GM20431 (cell line): ENCODE measurements around the gene MN1.

Experiments
- in situ Hi-C: fragments of 300-500 bp; cut with MseI, MboI; formaldehyde crosslinking; loops from one replicate; pipeline ENCODE4 v1.15.0; 2020; ENCODE audit warnings: low sequenced_read_pairs; ENCODE audit not compliant: unreplicated experiment

MN1 gene

DNA sequence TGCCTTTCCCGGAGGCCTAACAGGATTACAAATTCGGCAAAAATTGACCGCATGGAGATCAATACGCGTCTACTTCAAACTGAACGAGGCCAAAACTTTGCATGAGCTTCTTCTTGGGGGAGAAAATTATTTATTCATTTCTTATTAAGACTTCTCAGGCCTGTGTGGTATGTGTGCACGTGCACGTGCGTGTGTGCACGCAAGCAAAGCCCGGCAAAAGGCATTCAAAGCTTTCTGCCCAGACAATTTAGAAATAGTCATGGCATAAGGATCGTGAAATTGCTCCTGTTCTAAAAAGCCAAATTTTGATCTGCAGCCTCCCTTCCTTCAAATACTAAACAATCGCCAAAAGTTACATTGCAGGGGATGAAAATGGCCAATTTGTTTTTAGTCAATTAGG lies 14.6 kb downstream of the MN1 start:
- in situ Hi-C loops, result no loop called here

DNA sequence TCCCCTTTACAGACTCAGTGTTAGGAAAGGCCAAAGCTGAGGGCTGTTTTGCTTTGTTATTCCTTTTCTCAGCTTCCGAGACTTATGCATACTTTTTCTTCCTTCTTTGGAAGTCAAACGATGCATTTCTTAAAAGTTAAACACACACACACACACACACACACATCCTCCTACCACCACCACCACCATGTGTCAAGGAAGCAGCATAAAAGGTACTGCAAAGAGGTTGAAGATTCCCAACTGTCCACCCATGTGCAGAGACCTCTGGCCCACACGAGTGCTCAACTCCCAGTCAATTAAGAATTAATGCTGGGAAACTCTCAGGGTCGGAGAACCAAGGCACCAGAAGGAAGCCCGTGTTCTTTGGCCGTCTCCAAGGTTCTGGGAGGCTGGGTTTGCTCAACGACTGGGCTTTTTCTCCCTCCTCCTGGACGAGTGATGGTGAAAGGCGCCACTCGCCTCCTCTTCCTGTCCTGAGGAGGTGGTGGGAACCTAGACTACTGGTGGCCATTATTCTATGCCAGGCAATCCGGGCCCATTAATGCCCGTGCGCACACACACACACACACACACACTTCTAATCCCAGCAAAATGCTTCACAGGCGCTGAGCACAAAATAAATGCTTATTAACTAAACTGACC lies 15.1 kb downstream of the MN1 start:
- in situ Hi-C loops, result no loop called here

GRCh38 chr22:27785831-27786230 lies 15.7 kb downstream of the MN1 start:
- in situ Hi-C loops, result no loop called here

DNA sequence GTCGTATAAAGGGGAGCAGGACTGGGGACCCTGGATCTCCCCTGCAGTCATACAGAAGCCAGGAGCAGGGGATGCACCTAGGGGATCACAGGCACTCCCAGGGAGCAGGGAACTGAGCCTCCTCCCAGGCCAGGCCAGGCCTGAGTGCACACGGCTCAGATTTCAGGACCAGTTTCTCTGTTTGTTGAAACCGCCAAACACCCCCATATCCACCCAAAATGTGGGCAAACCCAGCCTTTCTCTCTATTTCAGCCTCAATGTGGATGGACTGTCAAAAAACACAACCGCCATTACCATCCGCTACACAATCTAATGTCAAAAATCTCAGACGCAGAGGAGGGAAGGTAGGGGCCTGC lies 17.5 kb downstream of the MN1 start:
- in situ Hi-C loops, result no loop called here

- in situ Hi-C loops, result no loop called here
These were observed 18.0 kb downstream of the MN1 start for GRCh38 chr22:27783436-27784119.

DNA sequence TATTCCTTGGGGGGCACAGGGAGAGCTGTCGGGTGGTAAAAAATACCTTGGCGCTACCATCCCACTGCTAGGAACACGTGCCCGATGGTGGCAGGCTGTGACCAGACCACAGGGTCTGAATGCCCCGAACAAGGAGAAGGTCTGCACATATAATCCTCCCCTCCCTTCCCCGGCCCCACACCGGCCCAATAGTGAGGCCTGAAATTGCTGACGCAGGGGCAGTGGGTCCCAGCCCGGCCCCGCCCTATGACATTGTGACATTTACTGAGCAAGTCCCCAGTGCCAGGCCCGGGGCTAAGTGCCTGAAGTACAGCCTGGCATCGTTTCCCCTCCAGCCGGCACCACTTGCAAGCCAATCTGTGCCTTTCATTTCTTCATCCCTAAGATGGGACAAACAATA lies 19.5 kb downstream of the MN1 start:
- in situ Hi-C loops, result no loop called here

DNA sequence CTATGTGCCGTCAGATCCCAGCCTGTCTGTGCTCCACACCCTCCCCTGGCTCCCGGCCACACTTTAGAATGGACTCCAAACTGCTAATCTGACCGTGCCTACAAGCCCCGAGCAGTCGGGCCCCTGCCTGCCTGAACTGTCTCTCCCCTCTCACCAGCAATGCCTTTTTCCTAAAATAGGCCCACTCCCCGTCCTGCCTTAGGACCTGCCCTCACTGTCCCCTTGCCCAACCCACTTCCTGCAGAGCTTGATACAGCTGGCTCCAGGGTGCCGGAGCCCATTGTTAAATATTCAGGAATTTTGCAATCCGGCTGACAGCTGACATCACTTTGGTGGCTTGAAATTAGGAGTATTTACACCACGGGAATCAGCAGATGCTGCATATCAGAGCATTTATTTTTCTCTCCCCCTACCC lies 21.4 kb downstream of the MN1 start:
- in situ Hi-C loops, result no loop called here

GRCh38 chr22:27779643-27780042 lies 21.9 kb downstream of the MN1 start:
- in situ Hi-C loops, result no loop called here

DNA sequence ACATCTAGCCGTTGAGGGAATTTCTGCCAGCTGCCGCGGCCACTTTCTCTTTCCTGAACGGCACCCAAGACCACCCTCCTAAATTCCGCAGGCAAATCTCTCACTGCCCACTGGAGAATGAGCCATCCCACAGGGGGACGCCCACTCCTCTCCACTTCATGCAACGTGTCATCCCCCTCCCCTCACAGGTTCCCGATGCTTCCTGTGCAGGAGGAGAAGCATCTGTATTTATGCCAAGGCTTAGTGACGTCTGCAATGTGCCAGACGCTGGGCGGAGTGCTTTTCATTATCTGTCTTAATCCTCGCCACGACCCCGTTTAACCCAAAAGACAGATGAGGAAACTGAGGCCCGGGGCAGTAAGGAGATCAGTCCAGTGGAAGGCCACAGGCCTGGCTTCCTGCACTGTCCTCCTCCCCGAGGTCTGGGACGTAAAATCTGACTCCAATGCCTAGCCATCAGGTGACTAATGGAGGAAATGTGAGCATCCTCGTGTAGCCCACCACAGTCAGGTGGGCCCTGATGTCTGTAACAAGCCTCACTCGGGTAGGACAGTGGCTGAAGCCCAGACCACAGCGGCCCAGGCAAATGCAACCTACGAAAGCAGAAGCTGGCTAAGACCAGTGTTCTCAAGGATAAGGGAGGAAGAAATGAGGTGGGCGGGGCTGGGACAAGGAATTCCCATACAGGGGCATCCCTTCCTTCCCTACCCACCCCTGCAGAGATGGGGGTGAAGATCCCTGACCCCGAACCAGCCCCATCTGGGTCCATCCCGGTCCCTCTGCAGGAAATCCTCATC lies 23.1 kb downstream of the MN1 start:
- in situ Hi-C loops, result no loop called here

- in situ Hi-C loops, result no loop called here
These were observed 24.4 kb downstream of the MN1 start for GRCh38 chr22:27777128-27777527.

DNA sequence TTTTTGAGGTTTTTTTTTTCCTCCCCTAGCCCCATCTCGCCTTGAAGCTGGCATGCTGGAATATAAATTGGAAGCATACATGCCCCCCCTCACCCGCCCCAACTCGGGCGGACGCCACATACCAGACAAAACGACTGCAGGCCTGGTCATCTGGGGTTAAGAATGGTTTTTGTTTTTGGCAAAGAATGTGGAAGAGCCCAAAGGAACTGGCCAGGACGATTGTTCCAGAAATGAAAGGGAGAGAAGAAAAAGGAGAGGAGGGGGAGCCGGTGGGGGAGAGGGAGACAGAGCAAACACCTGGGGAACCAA lies 25.0 kb downstream of the MN1 start:
- in situ Hi-C loops, result no loop called here

DNA sequence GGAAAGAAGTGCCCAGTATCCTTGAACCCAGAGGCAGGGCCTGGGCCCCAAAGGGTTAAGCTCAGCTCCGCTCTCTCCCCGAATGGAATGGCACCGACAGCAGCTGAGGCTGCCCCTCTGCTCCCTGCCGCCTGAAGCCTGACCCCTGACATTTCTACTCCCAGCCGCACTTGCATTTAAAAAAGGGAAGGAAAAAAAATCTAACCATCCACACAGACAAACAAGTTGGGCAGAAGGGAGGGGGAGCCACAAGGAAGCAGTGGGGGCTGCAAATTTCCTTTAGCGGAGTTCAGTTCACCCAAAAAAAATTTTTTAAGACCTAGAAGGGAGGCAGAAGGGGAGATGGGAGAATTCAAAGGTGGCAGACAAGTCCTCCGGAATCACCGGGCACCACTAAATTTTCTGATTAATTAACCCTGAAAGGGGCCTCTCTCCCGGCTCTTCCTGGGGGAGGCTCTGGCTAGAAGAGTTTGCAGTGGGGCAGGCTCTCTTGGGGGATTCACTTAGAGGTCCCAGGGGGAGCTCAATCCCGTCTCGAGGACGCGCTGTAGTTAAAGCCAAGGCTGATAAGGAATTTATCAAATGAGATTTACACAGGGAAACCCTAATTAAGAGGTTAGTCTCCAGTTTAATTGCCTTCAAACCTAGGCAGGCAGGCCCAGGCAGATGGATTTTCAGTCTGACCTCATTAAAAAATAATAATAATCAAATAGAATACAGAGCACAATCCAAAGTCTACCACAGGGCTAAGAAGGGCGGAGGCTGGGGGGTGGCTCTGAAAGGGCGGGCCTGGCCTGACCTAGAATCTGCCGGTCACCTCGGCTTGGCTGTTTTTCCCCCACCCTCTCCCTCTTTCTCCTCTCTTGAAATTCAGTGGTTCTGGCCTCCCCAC lies 25.6 kb downstream of the MN1 start:
- in situ Hi-C loops, result no loop called here

GRCh38 chr22:27775087-27775698 lies 26.4 kb downstream of the MN1 start:
- in situ Hi-C loops, result no loop called here

DNA sequence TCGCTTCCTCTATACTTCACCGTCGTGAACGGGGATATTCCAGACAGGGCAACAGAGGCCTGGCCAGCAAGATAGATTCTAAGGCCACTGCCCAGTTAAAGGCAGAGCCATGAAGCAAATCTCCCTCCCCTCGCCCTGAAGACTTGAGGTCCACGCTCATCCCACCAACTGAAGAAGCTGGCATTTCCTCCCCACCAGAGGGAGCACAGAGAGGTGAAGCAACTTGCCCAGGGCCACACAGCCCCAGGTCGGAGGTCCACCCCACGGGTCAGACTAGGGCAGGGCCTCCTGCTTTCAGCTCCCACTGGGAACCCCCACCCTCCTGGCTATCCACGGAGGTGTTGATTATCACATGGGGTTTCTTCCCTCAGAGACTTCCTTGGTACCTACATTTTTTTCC lies 27.4 kb downstream of the MN1 start:
- in situ Hi-C loops, result no loop called here

- in situ Hi-C loops, result no loop called here
These were observed 28.5 kb downstream of the MN1 start for GRCh38 chr22:27772984-27773498.

GRCh38 chr22:27772081-27772983 lies 29.2 kb downstream of the MN1 start:
- in situ Hi-C loops, result no loop called here

GRCh38 chr22:27771637-27772036 lies 29.9 kb downstream of the MN1 start:
- in situ Hi-C loops, result no loop called here

- in situ Hi-C loops, result no loop called here
These were observed 32.5 kb downstream of the MN1 start for GRCh38 chr22:27769012-27769411.
